Testis (tissue), 2 donors: ENCODE data around the gene COQ7.

Source experiments
- CTCF ChIP-seq, 3 experiments: fragments of 450-650 bp in 2 of 3; fragments of 200-600 bp in 1 of 3; sonication (generic) in 1 of 3; IDR thresholded peaks; one replicate each; pipeline ENCODE4 v1.5.1; 2016 to 2019; ENCODE audit warnings: antibody characterized with exemption in 3 of 3, mild to moderate bottlenecking in 2 of 3, moderate library complexity in 1 of 3
- POLR2A ChIP-seq: fragments of 450-650 bp; IDR thresholded peaks from one replicate; pipeline ENCODE4 v1.6.1; 2017; ENCODE audit warnings: antibody characterized with exemption, mild to moderate bottlenecking, moderate library complexity

GRCh38 chr16:19127674-19128131, 60.3 kb downstream of the COQ7 start:
- TF ChIP-seq CTCF (IDR thresholded peaks at IDR 0.05) (no peak), POLR2A (no peak)
